Lower lobe of right lung (tissue), 2 donors: ENCODE measurements around the gene TM9SF4. TPM values are rescaled to one million over a fixed set of nuclear protein-coding genes. Genes with fewer than 3 reads are reported as not detected.

Experiments used
- ATAC-seq, 2 donors: fragments of 200-7000 bp; cut with Tn5 transposase; one replicate each; pipeline ENCODE4 v1.9.1; 2020 to 2022; ENCODE audit warnings: mild to moderate bottlenecking in 2 of 2, moderate library complexity in 2 of 2
- DNase-seq: peaks from one replicate; pipeline ENCODE4 v3.0.0-alpha.2; 2020
- H3K27ac ChIP-seq: fragments of 200-600 bp; one replicate; pipeline ENCODE4 v1.8.0; 2022
- H3K27me3 ChIP-seq: fragments of 200-600 bp; one replicate; pipeline ENCODE4 v1.8.0; 2022; ENCODE audit warnings: low read depth
- H3K36me3 ChIP-seq: fragments of 200-600 bp; one replicate; pipeline ENCODE4 v1.8.0; 2022; ENCODE audit warnings: mild to moderate bottlenecking
- H3K4me1 ChIP-seq: fragments of 200-600 bp; one replicate; pipeline ENCODE4 v1.8.0; 2022
- H3K4me3 ChIP-seq: fragments of 200-600 bp; one replicate; pipeline ENCODE4 v1.8.0; 2022; ENCODE audit warnings: mild to moderate bottlenecking
- H3K9me3 ChIP-seq: fragments of 200-600 bp; one replicate; pipeline ENCODE4 v1.8.0; 2022
- intact Hi-C: fragments of 100-400 bp; cut with DNase I; formaldehyde crosslinking; loops from one replicate; pipeline ENCODE4 v1.11.0; 2022
- total RNA-seq: library from RNA; stranded (reverse); fragmentation: NEBNext Ultra II Directional; extraction: Animal tissue kit (Norgen Biotek cat#: 25700); gene quantifications from one replicate; pipeline ENCODE4 v1.2.1, GENCODE V29; 2021
- TF ChIP-seq, protein P1 (sequence below): fragments of 200-600 bp; IDR thresholded peaks from one replicate; pipeline ENCODE4 v1.8.0; 2022; ENCODE audit warnings: antibody characterized with exemption, mild to moderate bottlenecking
- donor health status: DM: no; HTN: yes; CAD: no; lungs with severe emphysema.

The TM9SF4 gene
- total RNA-seq, 1 donor from 2014 or later: 49.7 TPM

DNA sequence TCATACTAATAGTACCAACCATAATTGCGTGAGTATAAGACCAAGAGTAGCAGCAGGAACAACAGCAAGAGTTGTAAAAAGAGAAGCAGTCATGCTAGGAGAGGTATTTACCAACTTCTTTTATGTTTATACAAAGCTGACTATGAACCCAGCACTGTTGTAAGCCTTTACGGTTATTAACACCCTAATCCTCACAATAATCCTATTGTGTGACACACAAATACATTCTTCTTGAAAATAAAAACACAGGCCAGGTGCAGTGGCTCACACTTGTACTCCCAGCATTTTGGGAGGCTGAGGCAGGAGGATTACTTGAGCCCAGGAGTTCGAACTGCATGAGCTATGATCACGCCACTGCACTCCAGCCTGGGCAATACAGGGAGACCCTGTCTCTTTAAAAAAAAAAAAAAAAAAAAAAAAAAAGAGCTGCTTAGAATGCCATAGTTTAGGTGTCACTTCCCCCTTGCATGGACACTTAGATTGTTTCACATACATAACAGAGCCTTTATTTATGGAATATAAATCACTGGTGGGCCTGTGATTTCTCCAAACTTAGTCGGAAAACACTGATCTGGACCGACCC, 37.3 kb upstream of the TM9SF4 start:
- H3K36me3 ChIP-seq: no peaks in the 10 kb centered on the region
- no peak overlapping the region for H3K4me3 ChIP-seq
- intact Hi-C loops: no loop called here
- no peak overlapping the region for H3K27ac ChIP-seq
- no peaks in the 10 kb centered on the region for H3K27me3 ChIP-seq
- ATAC-seq: no peak
- H3K9me3 ChIP-seq: no peaks in the 10 kb centered on the region
- no peak for DNase-seq
- no peaks in the 10 kb centered on the region for H3K4me1 ChIP-seq
- TF ChIP-seq, protein P1, sequence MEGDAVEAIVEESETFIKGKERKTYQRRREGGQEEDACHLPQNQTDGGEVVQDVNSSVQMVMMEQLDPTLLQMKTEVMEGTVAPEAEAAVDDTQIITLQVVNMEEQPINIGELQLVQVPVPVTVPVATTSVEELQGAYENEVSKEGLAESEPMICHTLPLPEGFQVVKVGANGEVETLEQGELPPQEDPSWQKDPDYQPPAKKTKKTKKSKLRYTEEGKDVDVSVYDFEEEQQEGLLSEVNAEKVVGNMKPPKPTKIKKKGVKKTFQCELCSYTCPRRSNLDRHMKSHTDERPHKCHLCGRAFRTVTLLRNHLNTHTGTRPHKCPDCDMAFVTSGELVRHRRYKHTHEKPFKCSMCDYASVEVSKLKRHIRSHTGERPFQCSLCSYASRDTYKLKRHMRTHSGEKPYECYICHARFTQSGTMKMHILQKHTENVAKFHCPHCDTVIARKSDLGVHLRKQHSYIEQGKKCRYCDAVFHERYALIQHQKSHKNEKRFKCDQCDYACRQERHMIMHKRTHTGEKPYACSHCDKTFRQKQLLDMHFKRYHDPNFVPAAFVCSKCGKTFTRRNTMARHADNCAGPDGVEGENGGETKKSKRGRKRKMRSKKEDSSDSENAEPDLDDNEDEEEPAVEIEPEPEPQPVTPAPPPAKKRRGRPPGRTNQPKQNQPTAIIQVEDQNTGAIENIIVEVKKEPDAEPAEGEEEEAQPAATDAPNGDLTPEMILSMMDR: no peak

DNA sequence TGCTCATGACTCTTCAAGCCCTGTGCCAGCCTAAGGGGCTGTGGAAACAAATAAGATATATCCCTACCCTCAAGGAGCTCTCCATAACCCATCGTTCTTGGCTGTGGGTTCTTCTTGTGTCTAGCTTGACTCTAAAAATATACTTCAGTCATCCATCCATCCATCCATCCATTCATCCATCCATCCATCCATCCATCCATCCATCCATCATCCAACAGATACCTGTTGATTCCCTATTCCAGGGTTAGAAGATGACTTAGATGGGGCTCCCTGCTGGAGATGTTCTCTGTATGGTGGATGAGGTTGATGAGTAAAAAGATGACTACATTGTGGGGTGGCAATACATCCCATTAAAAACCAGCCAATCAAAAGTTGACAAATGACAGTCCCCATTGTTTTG, 34.0 kb upstream of the TM9SF4 start:
- no peak for DNase-seq
- intact Hi-C loops: no loop called here
- TF ChIP-seq, protein P1: no peak
- H3K9me3 ChIP-seq: no peaks in the 10 kb centered on the region
- no peak overlapping the region for H3K4me3 ChIP-seq
- H3K36me3 ChIP-seq: peaks cover 2% of the 10 kb centered on the region
- ATAC-seq: no peak
- H3K4me1 ChIP-seq: no peaks in the 10 kb centered on the region
- no peaks in the 10 kb centered on the region for H3K27me3 ChIP-seq
- H3K27ac ChIP-seq: no peak overlapping the region

DNA sequence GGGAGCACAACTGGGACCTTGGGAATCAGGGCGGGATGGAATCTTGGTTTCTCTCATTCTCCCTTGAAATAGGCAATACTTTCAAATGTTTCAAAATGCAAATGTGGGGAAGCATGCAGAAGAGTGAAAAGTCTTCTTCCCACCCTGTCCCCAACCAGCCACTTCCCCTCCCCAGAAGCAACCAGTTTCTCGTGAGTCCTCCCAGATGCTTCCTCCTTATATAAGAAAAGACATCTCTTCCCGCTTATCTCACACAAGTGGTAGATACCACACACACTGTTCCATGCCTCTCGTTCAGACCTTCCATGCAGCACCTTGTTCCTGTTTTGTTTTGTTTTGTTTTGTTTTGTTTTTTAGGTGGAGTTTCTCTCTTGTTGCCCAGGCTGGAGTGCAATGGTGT, 32.3 kb upstream of the TM9SF4 start:
- H3K4me3 ChIP-seq: no peak overlapping the region
- TF ChIP-seq, protein P1: no peak
- DNase-seq (no peak), ATAC-seq (peak; percentile 18 to 67)
- intact Hi-C loops: no loop called here
- peaks cover 4% of the 10 kb centered on the region for H3K36me3 ChIP-seq
- H3K27me3 ChIP-seq: peaks cover 8% of the 10 kb centered on the region
- no peaks in the 10 kb centered on the region for H3K9me3 ChIP-seq
- no peak overlapping the region for H3K27ac ChIP-seq
- H3K4me1 ChIP-seq: no peaks in the 10 kb centered on the region

DNA sequence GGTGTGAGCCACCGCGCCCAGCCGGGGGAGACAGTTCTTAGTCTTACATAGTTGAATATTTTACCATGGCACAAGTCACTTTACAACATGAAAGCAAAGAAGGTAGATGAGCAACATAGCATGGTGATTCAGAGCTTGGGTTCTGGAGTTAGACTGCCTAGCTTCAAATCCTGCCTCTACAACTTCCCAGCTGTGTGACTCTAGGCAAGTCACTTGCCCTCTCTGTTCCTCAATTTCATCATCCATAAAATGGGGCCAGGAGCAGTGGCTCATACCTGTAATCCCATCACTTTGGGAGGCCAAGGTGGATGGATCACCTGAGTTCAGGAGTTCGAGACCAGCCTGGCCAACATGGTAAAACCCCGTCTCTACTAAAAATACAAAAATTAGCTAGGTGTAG, 31.2 kb upstream of the TM9SF4 start:
- Histone ChIP-seq H3K9me3 (no peaks in the 10 kb centered on the region), H3K27ac (no peak overlapping the region), H3K27me3 (peaks cover 8% of the 10 kb centered on the region), H3K4me3 (no peak overlapping the region), H3K4me1 (no peaks in the 10 kb centered on the region), H3K36me3 (peaks cover 4% of the 10 kb centered on the region)
- DNase-seq (no peak), ATAC-seq (no peak)
- TF ChIP-seq, protein P1: no peak
- intact Hi-C loops: no loop called here

DNA sequence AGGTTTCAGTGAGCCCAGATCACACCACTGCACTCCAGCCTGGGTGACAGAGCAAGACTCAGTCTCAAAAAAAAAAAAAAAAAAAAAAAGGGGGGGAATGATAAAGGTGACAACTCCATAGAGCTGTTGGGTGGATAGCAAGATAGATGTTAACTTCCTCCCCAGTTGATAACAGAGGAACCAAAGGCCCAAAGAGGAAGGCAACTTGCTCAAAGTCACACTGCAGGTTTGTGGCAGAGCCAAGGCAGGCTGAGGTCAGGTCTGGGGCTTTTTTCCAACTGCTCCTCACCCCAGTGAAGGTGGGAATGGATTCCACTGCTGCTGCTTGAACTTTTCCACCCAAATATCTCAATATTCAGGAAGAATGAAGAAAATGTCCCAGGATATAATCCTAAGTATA, 30.7 kb upstream of the TM9SF4 start:
- DNase-seq: no peak
- Histone ChIP-seq H3K4me3 (no peak overlapping the region), H3K36me3 (peaks cover 4% of the 10 kb centered on the region), H3K27ac (no peak overlapping the region), H3K4me1 (no peaks in the 10 kb centered on the region), H3K27me3 (peaks cover 8% of the 10 kb centered on the region), H3K9me3 (no peaks in the 10 kb centered on the region)
- intact Hi-C loops: no loop called here
- TF ChIP-seq, protein P1: no peak
- no peak for ATAC-seq
